AG04450 (cell line): ENCODE measurements around the gene CCDC188. TPM values are rescaled to one million over a fixed set of nuclear protein-coding genes. Genes with fewer than 3 reads are reported as not detected.

Experiments
- CTCF ChIA-PET: fragments of 300-600, 350-600 bp; formaldehyde crosslinking; extraction: SDS; loops from one replicate; lab custom pipeline; 2022; ENCODE audit warnings: antibody characterized with exemption, inconsistent platforms; lab: Charles Lee
- POLR2A ChIA-PET: fragments of 350-600 bp; formaldehyde crosslinking; extraction: SDS; loops from one replicate; lab custom pipeline; 2021; ENCODE audit warnings: antibody characterized with exemption, inconsistent platforms; lab: Yijun Ruan, JAX
- DNase-seq: peaks from one replicate; pipeline ENCODE4 v3.0.0-alpha.2; 2011; ENCODE audit warnings: low read depth, low spot score
- H3K27ac ChIP-seq: one replicate; pipeline ENCODE4 v1.5.1; 2012; ENCODE audit warnings: low read depth, low read length, control low read depth
- H3K27me3 ChIP-seq: one replicate; pipeline ENCODE4 v1.6.0; 2012; ENCODE audit warnings: low read length; ENCODE audit not compliant: control insufficient read depth, insufficient read depth
- H3K4me3 ChIP-seq: 2 replicates; pipeline ENCODE4 v1.5.1; 2011; ENCODE audit warnings: mild to moderate bottlenecking, low read depth, low read length, control low read depth
- H3K9me3 ChIP-seq: 2 replicates; pipeline ENCODE4 v1.5.1; 2012; ENCODE audit warnings: low read length; ENCODE audit not compliant: control insufficient read depth, insufficient read depth
- CTCF ChIP-seq: IDR thresholded peaks from 2 replicates; pipeline ENCODE4 v1.5.1; 2011; ENCODE audit warnings: low read depth, low read length, control low read depth, inconsistent platforms
- polyA plus RNA-seq: library from polyadenylated mRNA; depleted of rRNA; stranded (reverse); fragments of >200 nt; gene quantifications from 2 replicates; pipeline ENCODE4 v1.2.3, GENCODE V29; 2011

Gene CCDC188
- polyA plus RNA-seq, 1 experiment: not detected

DNA sequence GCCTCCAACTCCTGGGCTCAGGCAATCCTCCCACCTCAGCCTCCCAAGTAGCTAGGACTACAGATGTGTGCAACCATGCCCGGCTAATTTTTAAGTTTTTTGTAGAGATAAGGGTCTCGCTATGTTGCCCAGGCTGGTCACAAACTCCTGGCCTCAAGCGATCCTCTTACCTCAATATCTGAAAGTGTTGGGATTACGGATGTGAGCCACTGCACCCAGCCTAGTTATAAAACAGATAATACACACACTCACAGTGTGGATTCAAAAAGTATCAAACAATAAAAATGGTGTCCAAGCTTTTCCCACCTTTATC, 377 bp upstream of the CCDC188 start:
- no peak for DNase-seq
- Histone ChIP-seq H3K27me3 (no peaks in the 10 kb centered on the region), H3K9me3 (no peaks in the 10 kb centered on the region; the same call in 1 of the 2 replicates), H3K27ac (no peak overlapping the region), H3K4me3 (no peak overlapping the region)
- ChIA-PET POLR2A (no interaction called here), CTCF (interaction anchor here (0.9 to 1.6 kb wide), 2 partner anchors 167 to 267 kb away, joined by 3 to 6 read pairs; no protein-coding TSS in a partner anchor)
- TF ChIP-seq CTCF: no peak

DNA sequence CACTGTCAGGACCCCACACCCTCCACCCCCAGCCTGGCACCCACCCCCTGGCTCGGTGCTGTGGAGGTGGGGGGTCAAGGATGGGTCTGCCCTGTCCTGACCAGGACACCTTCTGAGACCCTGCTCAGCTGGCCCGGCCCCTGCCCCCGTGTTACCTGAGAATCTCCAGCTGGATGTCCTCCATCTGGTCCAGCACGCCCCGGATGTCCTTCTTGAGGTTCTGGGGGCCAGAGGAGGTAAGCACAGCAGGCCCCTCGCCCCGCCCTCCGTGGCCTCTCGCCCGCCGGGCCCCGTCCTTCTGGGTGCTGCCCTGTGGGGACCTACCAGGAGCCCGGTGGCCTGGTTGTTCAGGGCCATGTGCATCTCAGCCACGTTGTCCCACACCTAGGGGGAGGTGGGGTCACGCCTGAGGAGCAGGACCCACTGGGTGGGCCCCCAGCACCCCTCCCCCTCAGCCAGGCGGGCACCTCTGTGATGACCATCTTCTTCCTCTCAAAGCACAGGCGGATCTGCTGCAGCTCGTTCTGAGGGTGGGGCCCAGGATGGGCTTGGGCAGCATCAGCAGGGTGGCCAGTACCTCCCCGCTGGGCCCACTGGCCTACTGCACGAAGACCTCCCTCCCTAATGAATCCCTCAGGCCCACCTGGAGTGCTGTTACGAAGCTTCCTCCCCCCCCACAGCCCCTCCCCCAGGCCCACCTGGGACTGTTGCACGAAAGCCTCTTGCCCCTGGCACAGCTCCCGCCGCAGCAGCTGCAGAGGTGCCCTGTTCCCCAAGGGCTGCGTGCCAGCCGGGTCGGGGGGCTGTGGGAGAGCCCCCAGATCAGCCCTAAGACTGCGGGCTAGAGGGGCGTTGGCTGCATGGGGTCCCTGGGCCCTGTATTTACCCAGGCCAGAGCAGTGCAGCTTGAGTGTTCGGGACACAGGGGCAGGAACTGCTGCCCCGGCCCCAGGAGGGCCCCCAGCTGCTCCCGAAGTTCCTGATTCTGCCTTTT, 1.3 kb downstream of the CCDC188 start:
- POLR2A ChIA-PET: no interaction called here

GRCh38 chr22:20148414-20148813, 2.4 kb downstream of the CCDC188 start:
- Histone ChIP-seq H3K27ac (no peak overlapping the region), H3K27me3 (no peaks in the 10 kb centered on the region), H3K4me3 (no peak overlapping the region), H3K9me3 (no peaks in the 10 kb centered on the region; the same call in 1 of the 2 replicates)
- TF ChIP-seq CTCF: no peak
- ChIA-PET CTCF (no interaction called here), POLR2A (no interaction called here)
- DNase-seq: no peak

More for the DNA sequence above, 1.3 kb downstream of the CCDC188 start:
- CTCF ChIA-PET: no interaction called here
- H3K9me3 ChIP-seq: no peaks in the 10 kb centered on the region; the same call in 1 of the 2 replicates
- no peak for DNase-seq
- no peak overlapping the region for H3K27ac ChIP-seq
- no peak overlapping the region for H3K4me3 ChIP-seq
- no peaks in the 10 kb centered on the region for H3K27me3 ChIP-seq
- TF ChIP-seq CTCF: no peak

DNA sequence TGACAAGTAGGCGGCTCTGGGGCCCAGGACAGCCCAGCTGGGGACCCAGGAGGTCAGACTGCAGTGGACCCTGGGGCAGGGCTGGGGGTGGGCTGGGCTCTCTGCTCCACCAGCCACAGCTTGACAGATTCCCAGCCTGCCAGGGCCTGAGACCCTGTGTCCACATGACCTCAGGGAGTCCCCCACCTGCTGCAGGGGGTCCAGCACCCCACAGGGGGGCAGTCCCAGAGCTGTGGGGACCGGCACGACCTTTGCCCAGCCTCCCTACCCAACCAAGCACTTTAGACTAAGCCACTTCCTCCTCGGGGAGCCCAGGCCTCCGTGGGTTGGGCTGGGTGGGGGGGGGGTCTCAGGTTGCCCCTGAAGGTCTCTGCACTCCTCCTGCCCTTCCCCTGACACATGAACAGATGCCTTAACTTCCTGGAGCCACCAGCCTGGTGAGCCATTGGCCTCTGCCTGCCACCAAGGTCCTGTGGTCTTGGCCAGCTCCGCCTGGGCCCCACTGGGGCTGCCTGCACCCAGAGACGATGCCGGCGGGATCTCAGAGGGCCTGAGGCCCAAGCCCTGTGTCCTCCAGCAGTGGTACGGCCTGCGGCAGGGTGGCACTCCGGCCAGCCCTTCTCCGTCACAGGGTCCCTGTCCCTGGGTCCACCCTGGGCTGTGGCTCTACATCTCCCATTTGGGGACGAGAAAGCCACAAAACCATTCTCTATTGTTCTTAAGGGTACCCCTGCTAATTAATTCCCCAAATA, 3.4 kb downstream of the CCDC188 start:
- H3K27ac ChIP-seq: no peak overlapping the region
- ChIA-PET POLR2A (no interaction called here), CTCF (no interaction called here)
- no peaks in the 10 kb centered on the region; the same call in 1 of the 2 replicates for H3K9me3 ChIP-seq
- no peak overlapping the region for H3K4me3 ChIP-seq
- TF ChIP-seq CTCF: no peak
- no peaks in the 10 kb centered on the region for H3K27me3 ChIP-seq
- DNase-seq: no peak

DNA sequence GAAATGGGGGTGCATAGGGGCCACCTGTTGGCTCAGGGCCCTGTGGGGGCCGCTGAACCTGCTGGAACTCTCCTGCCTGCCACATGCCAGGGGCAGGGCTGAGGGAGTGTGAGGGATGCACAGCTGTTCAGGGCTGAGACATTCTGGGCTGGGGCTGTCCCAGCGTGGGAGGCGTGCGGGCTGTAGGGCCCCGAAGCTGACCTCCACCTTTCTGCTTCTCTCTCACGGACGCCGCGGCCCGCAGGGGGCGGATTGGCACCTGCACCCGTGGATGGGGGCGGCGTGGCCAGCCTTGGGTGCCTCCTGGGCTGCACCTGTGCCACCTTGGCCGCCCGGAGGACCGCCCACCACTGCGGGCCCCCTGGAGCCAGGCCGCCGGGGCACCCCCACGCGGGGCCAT, 4.1 kb downstream of the CCDC188 start:
- POLR2A ChIA-PET: no interaction called here
- DNase-seq: no peak
- Histone ChIP-seq H3K27me3 (no peaks in the 10 kb centered on the region), H3K9me3 (no peaks in the 10 kb centered on the region; the same call in 1 of the 2 replicates), H3K4me3 (no peak overlapping the region), H3K27ac (no peak overlapping the region)
- CTCF ChIA-PET: no interaction called here
- no peak for TF ChIP-seq CTCF
